H1 (cell line): Measurements from ENCODE around the gene MTX2. TPM values are rescaled to one million over a fixed set of nuclear protein-coding genes. Genes with fewer than 3 reads are reported as not detected.

Source experiments
- CTCF ChIA-PET: fragments of 300-600 bp; sonication (Branson Sonifier 250); formaldehyde crosslinking; loops from one replicate; lab custom pipeline; 2021; ENCODE audit not compliant: partially characterized antibody; lab: Charles Lee
- POLR2A ChIA-PET: fragments of 300-600 bp; sonication (Branson Sonifier 250); formaldehyde crosslinking; loops from one replicate; lab custom pipeline; 2021; ENCODE audit warnings: inconsistent platforms; ENCODE audit not compliant: partially characterized antibody; lab: Charles Lee
- DNase-seq, 2 experiments: peaks; one replicate each; pipeline versions ENCODE4 v3.0.0 to v3.0.0-alpha.2; 2010 to 2022; ENCODE audit warnings: low spot score in 2 of 2, low read depth in 1 of 2, mixed read lengths in 1 of 2
- FAIRE-seq: peaks from 2 replicates; lab custom pipeline; 2011; peaks lifted over from hg19 to GRCh38; lab: Jason Lieb, UNC
- H2AFZ ChIP-seq: 2 replicates; pipeline ENCODE4 v1.8.1; 2012; ENCODE audit warnings: low read length, inconsistent platforms
- H2AK5ac ChIP-seq: 2 replicates; pipeline ENCODE4 v1.6.1; 2013; ENCODE audit warnings: low read depth, low read length
- H2BK120ac ChIP-seq: replicated peaks from 2 replicates; pipeline ENCODE3; 2013; ENCODE audit warnings: low read depth, low read length, inconsistent platforms
- H2BK12ac ChIP-seq: 2 replicates; pipeline ENCODE4 v1.6.1; 2013; ENCODE audit warnings: low read depth, low read length
- H2BK15ac ChIP-seq: 2 replicates; pipeline ENCODE4 v1.6.1; 2013; ENCODE audit warnings: low read length
- H2BK20ac ChIP-seq: 2 replicates; pipeline ENCODE4 v1.6.1; 2013; ENCODE audit warnings: low read length
- H2BK5ac ChIP-seq: 2 replicates; pipeline ENCODE4 v1.6.1; 2013; ENCODE audit warnings: low read depth, low read length
- H3K14ac ChIP-seq: 2 replicates; pipeline ENCODE4 v1.6.1; 2013; ENCODE audit warnings: inconsistent platforms; ENCODE audit not compliant: insufficient read length
- H3K18ac ChIP-seq: 2 replicates; pipeline ENCODE4 v1.6.1; 2013; ENCODE audit warnings: low read length; ENCODE audit errors: extremely low read depth
- H3K23ac ChIP-seq: 2 replicates; pipeline ENCODE4 v1.6.1; 2013; ENCODE audit warnings: inconsistent platforms; ENCODE audit not compliant: insufficient read length
- H3K23me2 ChIP-seq: 2 replicates; pipeline ENCODE4 v1.6.1; 2013; ENCODE audit warnings: low read depth, low read length
- H3K27ac ChIP-seq: 2 replicates; pipeline ENCODE4 v1.6.1; 2011; ENCODE audit warnings: low read depth, low read length, inconsistent platforms
- H3K27me3 ChIP-seq, 4 experiments: replicated peaks in 1 of 4; 1 replicate in 1 of 4; 2 replicates in 3 of 4; pipeline versions ENCODE4 v1.6.1 to v1.8.1; 2011 to 2013; ENCODE audit warnings: low read length in 3 of 4, mild to moderate bottlenecking in 3 of 4, inconsistent platforms in 2 of 4, mixed read lengths in 2 of 4, moderate library complexity in 1 of 4; ENCODE audit not compliant: control insufficient read depth in 3 of 4, insufficient read depth in 3 of 4; ENCODE audit errors: extremely low read depth in 1 of 4
- H3K36me3 ChIP-seq, 4 experiments: 2 replicates each; pipeline versions ENCODE4 v1.6.1 to v1.8.1; 2011 to 2013; ENCODE audit warnings: mild to moderate bottlenecking in 4 of 4, low read length in 3 of 4, moderate library complexity in 2 of 4, control low read depth in 1 of 4, inconsistent platforms in 1 of 4; ENCODE audit not compliant: insufficient read depth in 4 of 4, control insufficient read depth in 2 of 4
- H3K4ac ChIP-seq: replicated peaks from 2 replicates; pipeline ENCODE3; 2013; ENCODE audit warnings: low read length, low read depth, mixed read lengths, inconsistent platforms; ENCODE audit not compliant: insufficient read length
- H3K4me1 ChIP-seq, 4 experiments: replicated peaks in 1 of 4; 1 replicate in 1 of 4; 2 replicates in 3 of 4; pipeline versions ENCODE4 v1.6.1 to v1.8.1; 2011 to 2013; ENCODE audit warnings: low read length in 3 of 4, inconsistent platforms in 2 of 4, mixed read lengths in 1 of 4; ENCODE audit not compliant: insufficient read depth in 4 of 4, control insufficient read depth in 3 of 4
- H3K4me2 ChIP-seq, 2 experiments: 2 replicates each; pipeline versions ENCODE4 v1.6.1 to v1.8.1; 2011 to 2013; ENCODE audit warnings: low read depth in 2 of 2, low read length in 2 of 2, control low read depth in 1 of 2, inconsistent platforms in 1 of 2, mild to moderate bottlenecking in 1 of 2; ENCODE audit not compliant: insufficient read depth in 1 of 2
- H3K4me3 ChIP-seq, 4 experiments: fragments of 200-600, 300-600 bp in 1 of 4; sonication (generic), shearing (Covaris generic), sonication (Bioruptor Twin) in 1 of 4; 2 replicates each; pipeline versions ENCODE4 v1.5.1 to v1.8.1; 2011 to 2016; ENCODE audit warnings: low read length in 4 of 4, low read depth in 3 of 4, control low read depth in 2 of 4, inconsistent platforms in 2 of 4, mild to moderate bottlenecking in 2 of 4, mixed read lengths in 1 of 4, moderate library complexity in 1 of 4; ENCODE audit not compliant: insufficient read depth in 2 of 4; ENCODE audit errors: extremely low read depth in 1 of 4
- H3K56ac ChIP-seq: replicated peaks from 2 replicates; pipeline ENCODE3; 2013; ENCODE audit warnings: low read depth, mild to moderate bottlenecking, mixed read lengths, low read length, inconsistent platforms; ENCODE audit not compliant: insufficient read length
- H3K79me1 ChIP-seq: 2 replicates; pipeline ENCODE4 v1.6.1; 2013; ENCODE audit warnings: low read depth, low read length, control low read depth
- H3K79me2 ChIP-seq, 2 experiments: 2 replicates each; pipeline versions ENCODE4 v1.6.1 to v1.8.1; 2012 to 2013; ENCODE audit warnings: low read length in 2 of 2, mild to moderate bottlenecking in 2 of 2, inconsistent platforms in 1 of 2; ENCODE audit not compliant: insufficient read depth in 2 of 2, control insufficient read depth in 1 of 2
- H3K9ac ChIP-seq, 4 experiments: replicated peaks in 1 of 4; 1 replicate in 1 of 4; 2 replicates in 3 of 4; pipeline versions ENCODE4 v1.6.1 to v1.8.1; 2011 to 2013; ENCODE audit warnings: low read depth in 3 of 4, low read length in 3 of 4, control low read depth in 2 of 4, mild to moderate bottlenecking in 2 of 4, moderate library complexity in 2 of 4, inconsistent platforms in 1 of 4; ENCODE audit errors: extremely low read depth in 1 of 4
- H3K9me3 ChIP-seq, 2 experiments: 2 replicates each; pipeline versions ENCODE4 v1.6.1 to v1.8.1; 2012 to 2013; ENCODE audit warnings: mild to moderate bottlenecking in 2 of 2, moderate library complexity in 2 of 2, control low read depth in 1 of 2, inconsistent platforms in 1 of 2, low read depth in 1 of 2, low read length in 1 of 2, mixed read lengths in 1 of 2; ENCODE audit not compliant: insufficient read depth in 2 of 2
- H4K20me1 ChIP-seq, 2 experiments: replicated peaks in 1 of 2; 2 replicates each; pipeline versions ENCODE3 to v1.8.1; 2011 to 2013; ENCODE audit warnings: inconsistent platforms in 2 of 2, low read length in 2 of 2, mild to moderate bottlenecking in 1 of 2; ENCODE audit not compliant: insufficient read depth in 2 of 2, control insufficient read depth in 1 of 2
- H4K5ac ChIP-seq: 2 replicates; pipeline ENCODE4 v1.6.1; 2013; ENCODE audit warnings: low read length, low read depth, mixed read lengths, inconsistent platforms; ENCODE audit not compliant: insufficient read length
- H4K8ac ChIP-seq: 2 replicates; pipeline ENCODE4 v1.8.0; 2013; ENCODE audit warnings: mild to moderate bottlenecking, moderate library complexity, low read length, inconsistent platforms; ENCODE audit not compliant: insufficient read depth; ENCODE audit errors: extremely low read depth
- H4K91ac ChIP-seq: replicated peaks from 2 replicates; pipeline ENCODE3; 2013; ENCODE audit warnings: low read length, mixed read lengths, inconsistent platforms; ENCODE audit not compliant: insufficient read length
- ASH2L ChIP-seq: fragments of 200-600, 300-600 bp; sonication (generic); IDR thresholded peaks from one replicate; pipeline ENCODE4 v1.7.1; 2017; ENCODE audit warnings: low read length
- FOSL1 ChIP-seq: IDR thresholded peaks from 2 replicates; pipeline ENCODE4 v1.6.1; 2011; ENCODE audit warnings: mild to moderate bottlenecking, low read depth, low read length, moderate library complexity; ENCODE audit not compliant: insufficient read depth
- GTF2F1 ChIP-seq: IDR thresholded peaks from 2 replicates; pipeline ENCODE4 v1.6.1; 2012; ENCODE audit warnings: low read depth, low read length, improper control_type of control experiment, borderline replicate concordance
- JUND ChIP-seq: IDR thresholded peaks from 2 replicates; pipeline ENCODE4 v1.6.1; 2011; ENCODE audit warnings: mild to moderate bottlenecking, improper control_type of control experiment, low read length
- MAFK ChIP-seq: IDR thresholded peaks from 2 replicates; pipeline ENCODE4 v1.6.1; 2012; ENCODE audit warnings: low read depth, mild to moderate bottlenecking, improper control_type of control experiment, low read length
- RXRA ChIP-seq: IDR thresholded peaks from 2 replicates; pipeline ENCODE4 v1.6.1; 2011; ENCODE audit warnings: low read depth, mild to moderate bottlenecking, low read length, moderate library complexity; ENCODE audit not compliant: insufficient read depth
- SIN3A ChIP-seq, 2 experiments: IDR thresholded peaks in 1 of 2; conservative IDR thresholded peaks in 1 of 2; 2 replicates each; pipeline ENCODE4 v1.6.1; 2011 to 2012; ENCODE audit warnings: low read length in 2 of 2, improper control_type of control experiment in 1 of 2, low read depth in 1 of 2, mild to moderate bottlenecking in 1 of 2
- TAF1 ChIP-seq: IDR thresholded peaks from 2 replicates; pipeline ENCODE4 v1.6.1; 2011; ENCODE audit warnings: mild to moderate bottlenecking, low read depth, low read length
- WGBS, 2 experiments: shearing (Covaris generic) in 1 of 2; methylation state at CpG; one replicate each; pipeline versions ENCODE4 v1.1.6 to v1.1.7; 2013 to 2015; ENCODE audit warnings: low lambda C conversion rate in 2 of 2, mixed read lengths in 2 of 2, inconsistent platforms in 1 of 2, low coverage in 1 of 2, missing lambda C conversion rate in 1 of 2; ENCODE audit not compliant: insufficient replicate concordance in 2 of 2, insufficient coverage in 1 of 2, insufficient read length in 1 of 2; ENCODE audit errors: extremely low coverage in 1 of 2, missing lambda C conversion rate in 1 of 2; 5-methylcytosine and 5-hydroxymethylcytosine counted together
- polyA plus RNA-seq, 7 experiments: library from polyadenylated mRNA; depleted of rRNA in 3 of 7; stranded (reverse) in 5 of 7; unstranded in 2 of 7; fragments of >200 nt in 5 of 7; fragments of 200-250 nt in 2 of 7; gene quantifications; 1 replicate in 5 of 7; 2 replicates in 1 of 7; 4 replicates in 1 of 7; pipeline versions ENCODE4 v1.2.1 to v1.2.3, GENCODE V29; 2011 to 2013; ENCODE audit warnings: missing spikeins in 2 of 7, mixed read lengths in 2 of 7
- total RNA-seq: library from RNA; stranded (reverse); fragmentation: NEBNext Ultra II Directional; extraction: Animal tissue kit (Norgen Biotek cat#: 25700); gene quantifications from 2 replicates; pipeline ENCODE4 v1.2.1, GENCODE V29; 2021

MTX2 gene
- total and polyA plus RNA-seq, 2 of the 8 experiments (the other 6 are each of a cell fraction or from before 2014, with no cell fraction given) = 33.5 to 38.3 TPM

GRCh38 chr2:176234940-176235339 is 34.3 kb upstream of the MTX2 start:
- Histone ChIP-seq H3K4ac (no peak overlapping the region), H3K18ac (no peak overlapping the region), H2BK15ac (no peak overlapping the region), H3K4me1 (no peaks in the 10 kb centered on the region), H3K36me3 (no peaks in the 10 kb centered on the region), H3K4me3 (no peak overlapping the region), H3K9me3 (no peaks in the 10 kb centered on the region), H3K23ac (no peak overlapping the region), H4K8ac (no peak overlapping the region), H3K23me2 (no peaks in the 10 kb centered on the region), H4K5ac (no peak overlapping the region), H2BK120ac (no peak overlapping the region), H3K14ac (no peak overlapping the region), H3K56ac (no peak overlapping the region), H4K91ac (no peak overlapping the region), H2AFZ (no peak overlapping the region), H2BK12ac (no peak overlapping the region), H3K27me3 (no peaks in the 10 kb centered on the region), H2BK20ac (no peak overlapping the region), H2BK5ac (no peak overlapping the region), H3K9ac (no peak overlapping the region), H2AK5ac (no peak overlapping the region)
- ChIA-PET POLR2A (no interaction called here), CTCF (no interaction called here)
- DNase-seq (no peak), FAIRE-seq (no peak)
- WGBS, 2 experiments = 90% methylated on average over 1 of the region's 1 CpG; no CpG with 5 or more reads in 1 of the 2 experiments
- TF ChIP-seq JUND (no peak), RXRA (no peak), SIN3A (conservative IDR thresholded peaks at IDR 0.05 in 1 of 2, IDR thresholded peaks at IDR 0.05 in 1 of 2; ENCODE audit: low read depth in 1 of 2, low read length in 2 of 2) (no peak), MAFK (no peak), GTF2F1 (no peak), TAF1 (no peak), ASH2L (no peak), FOSL1 (no peak)
- TF ChIP-seq, all 59 proteins: peak for 0
- no peak overlapping the region for H3K4me2 ChIP-seq
- no peaks in the 10 kb centered on the region for H3K79me1 ChIP-seq
- H3K79me2 ChIP-seq = no peaks in the 10 kb centered on the region
- no peak overlapping the region for H3K27ac ChIP-seq
- no peaks in the 10 kb centered on the region for H4K20me1 ChIP-seq
